Right forelimb (tissue), 1 donor: ENCODE measurements around the gene UAP1.
"Not testable (repeated sequence)": the region's sequence is repeated elsewhere in the genome, so short reads cannot be mapped to it uniquely, and the experiment has no call there.

ENCODE experiments used
- DNase-seq: peaks from one replicate; pipeline ENCODE4 v3.0.0-alpha.2; 2018

The UAP1 gene

GRCh38 chr1:162565460-162565859, 3.9 kb downstream of the UAP1 start:
- no peak for DNase-seq

- DNase-seq, result no peak
Measured at GRCh38 chr1:162566870-162567269, 5.3 kb downstream of the UAP1 start.

GRCh38 chr1:162568802-162569201, 7.3 kb downstream of the UAP1 start:
- DNase-seq, result no peak

GRCh38 chr1:162570718-162571117, 9.2 kb downstream of the UAP1 start:
- DNase-seq, result no peak

- not testable (repeated sequence) for DNase-seq
Measured at GRCh38 chr1:162571121-162571520, 9.6 kb downstream of the UAP1 start.

GRCh38 chr1:162571696-162572095, 10.2 kb downstream of the UAP1 start:
- no peak for DNase-seq

GRCh38 chr1:162573136-162573535, 11.6 kb downstream of the UAP1 start:
- no peak for DNase-seq

- DNase-seq, result no peak
Measured at GRCh38 chr1:162578071-162578700, 16.7 kb downstream of the UAP1 start.

- DNase-seq, result no peak
Measured at GRCh38 chr1:162578936-162579335, 17.4 kb downstream of the UAP1 start.

GRCh38 chr1:162580308-162580707, 18.8 kb downstream of the UAP1 start:
- no peak for DNase-seq

- not testable (repeated sequence) for DNase-seq
Measured at GRCh38 chr1:162582901-162583300, 21.4 kb downstream of the UAP1 start.

GRCh38 chr1:162585101-162585500, 23.6 kb downstream of the UAP1 start:
- not testable (repeated sequence) for DNase-seq

GRCh38 chr1:162587347-162587746, 25.8 kb downstream of the UAP1 start:
- no peak for DNase-seq

GRCh38 chr1:162587761-162588260, 26.3 kb downstream of the UAP1 start:
- DNase-seq, result no peak

- no peak for DNase-seq
Measured at GRCh38 chr1:162590101-162590500, 28.6 kb downstream of the UAP1 start.

GRCh38 chr1:162590686-162591085, 29.2 kb downstream of the UAP1 start:
- DNase-seq, result no peak

GRCh38 chr1:162596514-162597170, 35.1 kb downstream of the UAP1 start:
- DNase-seq, result no peak

GRCh38 chr1:162599451-162599850, 37.9 kb downstream of the UAP1 start:
- DNase-seq, result no peak

- not testable (repeated sequence) for DNase-seq
Measured at GRCh38 chr1:162603117-162603516, 41.6 kb downstream of the UAP1 start.

GRCh38 chr1:162605225-162605927, 43.9 kb downstream of the UAP1 start:
- no peak for DNase-seq

GRCh38 chr1:162609306-162609705, 47.8 kb downstream of the UAP1 start:
- no peak for DNase-seq

- DNase-seq, result no peak
Measured at GRCh38 chr1:162612606-162613400, 51.3 kb downstream of the UAP1 start.

GRCh38 chr1:162616848-162617247, 55.3 kb downstream of the UAP1 start:
- no peak for DNase-seq
